BLaER1 (cell line): ENCODE measurements around the gene CNOT6.
"Not testable (repeated sequence)": the region's sequence is repeated elsewhere in the genome, so short reads cannot be mapped to it uniquely, and the experiment has no call there.

Experiments
- H3K27ac ChIP-seq: shearing (Covaris generic); formaldehyde crosslinking; 2 replicates; pipeline ENCODE4 v1.8.1; 2022
- H3K27me3 ChIP-seq: shearing (Covaris generic); formaldehyde crosslinking; 2 replicates; pipeline ENCODE4 v1.8.1; 2022
- H3K36me3 ChIP-seq: shearing (Covaris generic); formaldehyde crosslinking; 2 replicates; pipeline ENCODE4 v1.8.1; 2022
- H3K4me1 ChIP-seq: shearing (Covaris generic); formaldehyde crosslinking; 2 replicates; pipeline ENCODE4 v1.8.1; 2022
- H3K4me2 ChIP-seq: shearing (Covaris generic); formaldehyde crosslinking; 2 replicates; pipeline ENCODE4 v1.8.1; 2022
- H3K4me3 ChIP-seq: shearing (Covaris generic); formaldehyde crosslinking; 2 replicates; pipeline ENCODE4 v1.8.1; 2022
- H3K9ac ChIP-seq: shearing (Covaris generic); formaldehyde crosslinking; 2 replicates; pipeline ENCODE4 v1.8.1; 2022
- H3K9me3 ChIP-seq: shearing (Covaris generic); formaldehyde crosslinking; 2 replicates; pipeline ENCODE4 v1.8.1; 2022
- H4K20me1 ChIP-seq: shearing (Covaris generic); formaldehyde crosslinking; 2 replicates; pipeline ENCODE4 v1.8.1; 2022
- Cebpa-rat ChIP-seq: shearing (Covaris generic); IDR thresholded peaks from 2 replicates; pipeline ENCODE4 v1.8.1; 2022

The CNOT6 gene

GRCh38 chr5:180515294-180515693, 21.1 kb downstream of the CNOT6 start:
- no peak overlapping the region for H3K27ac ChIP-seq
- H3K4me3 ChIP-seq: no peak overlapping the region
- peaks cover 100% of the 10 kb centered on the region for H4K20me1 ChIP-seq
- H3K4me1 ChIP-seq: no peaks in the 10 kb centered on the region
- H3K27me3 ChIP-seq: no peaks in the 10 kb centered on the region
- no peak for TF ChIP-seq Cebpa-rat
- H3K9me3 ChIP-seq: peaks cover 4% of the 10 kb centered on the region; the same call in 1 of the 2 replicates
- peaks cover 93% of the 10 kb centered on the region for H3K36me3 ChIP-seq
- H3K4me2 ChIP-seq: no peak overlapping the region
- H3K9ac ChIP-seq: no peak overlapping the region

DNA sequence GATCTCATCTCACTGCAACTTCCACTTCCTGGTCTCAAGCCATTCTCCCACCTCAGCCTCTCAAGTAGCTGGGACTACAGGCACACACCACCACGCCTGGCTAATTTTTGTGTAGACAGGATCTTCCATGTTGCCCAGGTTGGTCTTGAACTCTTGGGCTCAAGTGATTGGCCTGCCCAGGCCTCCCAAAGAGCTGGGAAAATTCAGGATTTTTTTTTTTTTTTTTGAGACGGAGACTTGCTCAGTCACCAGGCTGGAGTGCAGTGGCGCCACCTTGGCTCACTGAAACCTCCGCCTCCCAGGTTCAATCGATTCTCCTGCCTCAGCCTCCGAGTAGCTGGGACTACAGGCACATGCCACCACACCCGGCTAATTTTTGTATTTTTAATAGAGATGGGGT, 21.8 kb downstream of the CNOT6 start:
- H3K9ac ChIP-seq, H3K4me1 ChIP-seq, H3K27me3 ChIP-seq, H3K4me3 ChIP-seq, H3K4me2 ChIP-seq, H3K27ac ChIP-seq, H3K9me3 ChIP-seq: not testable (repeated sequence)
- H4K20me1 ChIP-seq: peaks cover 100% of the 10 kb centered on the region
- H3K36me3 ChIP-seq: peaks cover 92% of the 10 kb centered on the region

GRCh38 chr5:180516440-180516839, 22.3 kb downstream of the CNOT6 start:
- Histone ChIP-seq H3K4me2 (no peak overlapping the region), H3K36me3 (peaks cover 91% of the 10 kb centered on the region), H3K4me1 (0 out of 2 replicates have a peak, but pooled peaks cover under 1% of the 10 kb centered on the region), H3K27me3 (no peaks in the 10 kb centered on the region), H3K4me3 (no peak overlapping the region), H3K9me3 (peaks cover 4% of the 10 kb centered on the region; the same call in 1 of the 2 replicates), H3K27ac (no peak overlapping the region), H3K9ac (no peak overlapping the region), H4K20me1 (peaks cover 100% of the 10 kb centered on the region)
- TF ChIP-seq Cebpa-rat: no peak

DNA sequence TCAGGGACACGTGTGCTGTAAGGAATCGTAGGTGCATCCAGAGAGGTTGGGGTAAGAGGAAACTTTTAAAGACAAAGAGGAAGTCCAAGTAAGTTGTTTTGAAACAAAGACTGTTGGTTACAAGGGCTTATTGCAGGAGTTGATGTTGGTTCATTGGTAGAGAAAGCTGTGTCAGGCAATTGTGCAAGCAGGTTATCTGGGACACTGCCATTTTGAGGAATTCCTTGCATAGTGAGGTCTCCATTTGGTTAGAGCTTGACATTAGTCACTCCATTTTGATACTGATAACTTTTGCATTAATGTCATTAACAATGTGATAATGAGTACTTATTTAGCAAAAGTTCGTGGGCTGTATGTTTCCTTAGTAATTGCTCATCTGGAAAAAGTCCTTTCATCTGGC, 24.9 kb downstream of the CNOT6 start:
- Histone ChIP-seq H3K4me3 (no peak overlapping the region), H3K36me3 (peaks cover 78% of the 10 kb centered on the region), H3K27ac (no peak overlapping the region), H3K27me3 (no peaks in the 10 kb centered on the region), H3K4me2 (no peak overlapping the region), H4K20me1 (peaks cover 100% of the 10 kb centered on the region), H3K9ac (no peak overlapping the region), H3K4me1 (peaks cover 24% of the 10 kb centered on the region), H3K9me3 (0 out of 2 replicates have a peak, but pooled peaks cover 4% of the 10 kb centered on the region)
- no peak for TF ChIP-seq Cebpa-rat

GRCh38 chr5:180521101-180521500, 26.9 kb downstream of the CNOT6 start:
- Histone ChIP-seq H3K9ac (no peak overlapping the region), H3K27ac (no peak overlapping the region), H4K20me1 (peaks cover 100% of the 10 kb centered on the region), H3K4me2 (no peak overlapping the region), H3K9me3 (peaks cover 5% of the 10 kb centered on the region; the same call in 1 of the 2 replicates), H3K4me1 (peaks cover 24% of the 10 kb centered on the region), H3K27me3 (no peaks in the 10 kb centered on the region), H3K36me3 (peaks cover 70% of the 10 kb centered on the region), H3K4me3 (no peak overlapping the region)
- TF ChIP-seq Cebpa-rat: no peak

GRCh38 chr5:180521591-180521990, 27.4 kb downstream of the CNOT6 start:
- Histone ChIP-seq H3K4me3 (no peak overlapping the region), H3K9me3 (peaks cover 10% of the 10 kb centered on the region), H3K4me1 (peaks cover 24% of the 10 kb centered on the region), H3K27ac (no peak overlapping the region), H3K36me3 (peaks cover 71% of the 10 kb centered on the region), H4K20me1 (peaks cover 100% of the 10 kb centered on the region), H3K27me3 (no peaks in the 10 kb centered on the region), H3K9ac (no peak overlapping the region), H3K4me2 (no peak overlapping the region)
- no peak for TF ChIP-seq Cebpa-rat

DNA sequence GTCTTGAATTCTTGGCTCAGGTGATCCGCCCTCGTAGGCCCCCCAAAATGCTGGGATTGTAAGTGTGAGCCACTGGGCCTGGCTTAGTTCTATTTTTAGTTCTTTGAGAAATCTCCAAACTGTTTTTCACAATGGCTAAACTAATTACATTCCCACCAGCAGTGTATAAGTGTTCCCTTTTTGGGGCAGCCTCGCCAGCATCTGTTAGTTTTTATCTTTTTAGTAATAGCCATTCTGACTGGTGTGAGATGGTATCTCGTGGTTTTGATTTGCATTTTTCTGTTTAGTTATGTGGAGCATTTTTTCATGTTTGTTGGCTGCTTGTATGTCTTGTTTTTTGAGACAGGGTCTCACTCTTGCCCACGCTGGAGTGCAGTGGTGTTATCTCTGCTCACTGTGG, 28.2 kb downstream of the CNOT6 start:
- H3K27me3 ChIP-seq: no peaks in the 10 kb centered on the region
- H3K9me3 ChIP-seq: peaks cover 17% of the 10 kb centered on the region
- H3K36me3 ChIP-seq: peaks cover 71% of the 10 kb centered on the region
- H3K9ac ChIP-seq: no peak overlapping the region
- no peak for TF ChIP-seq Cebpa-rat
- H3K4me3 ChIP-seq: no peak overlapping the region
- no peak overlapping the region for H3K27ac ChIP-seq
- peaks cover 24% of the 10 kb centered on the region for H3K4me1 ChIP-seq
- H3K4me2 ChIP-seq: peak overlapping the region; percentile 11
- peaks cover 100% of the 10 kb centered on the region for H4K20me1 ChIP-seq

DNA sequence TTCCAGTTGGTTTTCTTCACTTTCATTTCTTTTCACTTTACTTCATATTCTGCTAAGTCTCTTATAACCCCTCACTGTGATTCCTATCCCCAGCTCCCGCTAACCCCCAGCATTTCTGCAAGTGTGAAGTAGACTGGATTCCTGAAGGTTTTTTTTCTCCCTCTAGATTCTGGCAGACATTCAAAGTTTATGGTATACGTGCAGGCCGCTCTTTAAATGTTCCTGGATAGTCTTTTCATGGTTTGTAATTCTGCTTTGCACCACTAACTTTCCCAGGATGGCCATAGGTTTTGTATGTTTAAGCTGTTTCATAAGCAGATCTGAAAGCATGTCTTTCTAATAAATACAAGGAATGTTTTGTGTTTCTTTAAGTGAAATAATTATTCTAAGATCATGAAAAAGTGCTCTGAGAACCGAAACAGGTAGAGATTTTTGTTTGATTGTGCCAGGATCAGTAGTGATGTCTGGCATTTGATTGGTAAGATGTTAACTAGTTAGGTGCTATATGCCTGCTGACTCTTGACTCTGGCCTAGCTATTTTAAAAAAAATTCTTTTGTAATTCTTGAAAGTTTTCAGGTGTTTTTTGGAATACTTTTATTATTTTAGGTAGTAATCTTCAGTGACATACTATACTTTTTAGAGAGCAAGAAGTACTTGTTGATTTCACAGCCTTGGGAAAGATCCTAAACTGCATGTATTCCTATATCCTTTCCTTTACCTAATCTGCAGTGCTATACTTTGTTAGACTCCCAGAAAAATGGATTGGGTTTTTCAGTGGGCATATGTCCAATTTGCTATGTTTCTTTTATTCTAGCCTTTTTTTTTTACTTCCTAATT, 29.7 kb downstream of the CNOT6 start:
- H4K20me1 ChIP-seq: peaks cover 99% of the 10 kb centered on the region
- TF ChIP-seq Cebpa-rat: no peak

DNA sequence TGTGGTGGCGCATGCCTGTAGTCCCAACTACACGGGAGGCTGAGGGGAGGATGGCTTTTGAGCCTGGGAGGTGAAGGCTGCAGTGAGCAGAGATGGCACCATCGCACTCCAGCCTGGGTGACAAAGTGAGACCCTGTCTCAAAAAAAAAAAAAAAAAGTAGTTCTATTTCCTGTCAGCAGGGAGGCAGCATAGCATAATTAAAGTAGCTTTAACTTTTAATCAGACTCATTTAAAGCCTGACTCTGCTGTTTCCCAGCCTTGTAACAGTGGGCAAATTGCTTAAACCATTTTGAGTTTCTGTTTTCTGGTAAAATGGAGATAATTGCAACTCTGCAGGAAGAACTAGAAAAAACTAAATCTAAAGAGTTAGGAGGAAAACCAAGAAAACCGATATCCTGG, 31.2 kb downstream of the CNOT6 start:
- Histone ChIP-seq H3K27ac (no peak overlapping the region), H3K4me3 (no peak overlapping the region), H3K4me1 (peaks cover 24% of the 10 kb centered on the region), H3K27me3 (no peaks in the 10 kb centered on the region), H3K9me3 (peaks cover 44% of the 10 kb centered on the region), H3K4me2 (no peak overlapping the region), H3K36me3 (peaks cover 74% of the 10 kb centered on the region), H4K20me1 (peaks cover 89% of the 10 kb centered on the region), H3K9ac (no peak overlapping the region)
- TF ChIP-seq Cebpa-rat: no peak

More for the DNA sequence above, 29.7 kb downstream of the CNOT6 start:
- Histone ChIP-seq H3K4me1 (peaks cover 24% of the 10 kb centered on the region), H3K9me3 (peaks cover 28% of the 10 kb centered on the region), H3K27ac (no peak overlapping the region), H3K36me3 (peaks cover 71% of the 10 kb centered on the region), H3K9ac (no peak overlapping the region), H3K4me3 (no peak overlapping the region), H3K27me3 (no peaks in the 10 kb centered on the region), H3K4me2 (no peak overlapping the region)

- no peak overlapping the region for H3K4me3 ChIP-seq
- no peak overlapping the region for H3K27ac ChIP-seq
- no peak overlapping the region for H3K9ac ChIP-seq
- H3K4me2 ChIP-seq: no peak overlapping the region
- peaks cover 49% of the 10 kb centered on the region for H3K9me3 ChIP-seq
- no peaks in the 10 kb centered on the region for H3K27me3 ChIP-seq
- TF ChIP-seq Cebpa-rat: no peak
- H3K36me3 ChIP-seq: peaks cover 73% of the 10 kb centered on the region
- peaks cover 81% of the 10 kb centered on the region for H4K20me1 ChIP-seq
- H3K4me1 ChIP-seq: peaks cover 24% of the 10 kb centered on the region
Observed at GRCh38 chr5:180526269-180526668, 32.1 kb downstream of the CNOT6 start.
